Esophagus muscularis mucosa (tissue), 2 donors: Measurements from ENCODE around the gene DUS1L.

Experiments
- EP300 ChIP-seq: sonication (generic); formaldehyde crosslinking; IDR thresholded peaks from one replicate; pipeline ENCODE4 v1.6.1; 2017; ENCODE audit warnings: antibody characterized with exemption
- POLR2A ChIP-seq: fragments of 450-650 bp; IDR thresholded peaks from one replicate; pipeline ENCODE4 v1.6.1; 2017; ENCODE audit warnings: antibody characterized with exemption, moderate library complexity, mild to moderate bottlenecking, low read depth

GRCh38 chr17:82092094-82092586, 26.5 kb upstream of the DUS1L start:
- no peak for TF ChIP-seq POLR2A
- no peak for TF ChIP-seq EP300
